GM10248 (cell line): ENCODE results near the gene DAND5.
A peak's percentile ranks its signal among the peaks of the same experiment; 100 is the strongest.

Experiments
- CTCF ChIA-PET: fragments of 300-600 bp; sonication (Branson Sonifier 250); formaldehyde crosslinking; extraction: SDS; loops from one replicate; lab custom pipeline; 2021; ENCODE audit warnings: antibody characterized with exemption; lab: Yijun Ruan, JAX
- POLR2A ChIA-PET: fragments of 350-650 bp; sonication (Branson Sonifier 250); formaldehyde crosslinking; extraction: SDS; loops from one replicate; lab custom pipeline; 2020; ENCODE audit warnings: antibody characterized with exemption; lab: Yijun Ruan, JAX
- DNase-seq: peaks from one replicate; pipeline ENCODE4 v3.0.0; 2012; ENCODE audit errors: extremely low spot score
- TF ChIP-seq, protein P1 (sequence below): IDR thresholded peaks from 2 replicates; pipeline ENCODE4 v1.5.1; 2012; ENCODE audit warnings: mild to moderate bottlenecking, low read depth; ENCODE audit errors: extremely low read depth, missing control alignments, control extremely low read depth

DAND5 gene

DNA sequence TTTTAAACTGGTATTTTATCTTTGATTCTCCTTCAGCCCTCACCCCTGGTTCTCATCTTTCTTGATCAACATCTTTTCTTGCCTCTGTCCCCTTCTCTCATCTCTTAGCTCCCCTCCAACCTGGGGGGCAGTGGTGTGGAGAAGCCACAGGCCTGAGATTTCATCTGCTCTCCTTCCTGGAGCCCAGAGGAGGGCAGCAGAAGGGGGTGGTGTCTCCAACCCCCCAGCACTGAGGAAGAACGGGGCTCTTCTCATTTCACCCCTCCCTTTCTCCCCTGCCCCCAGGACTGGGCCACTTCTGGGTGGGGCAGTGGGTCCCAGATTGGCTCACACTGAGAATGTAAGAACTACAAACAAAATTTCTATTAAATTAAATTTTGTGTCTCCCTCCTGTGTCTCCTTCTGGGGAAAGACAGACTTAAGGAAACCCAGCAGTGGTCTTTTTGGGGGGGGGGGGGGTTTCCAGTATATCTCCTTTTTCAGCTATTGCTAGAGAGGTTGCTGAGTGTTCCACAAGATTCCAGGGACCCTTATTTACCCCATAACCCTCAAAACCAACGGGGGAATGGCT is 25.2 kb upstream of the DAND5 start:
- POLR2A ChIA-PET: interaction anchor here (0.6 to 0.7 kb wide), 3 partner anchors 10 to 165 kb away, joined by 4 to 5 read pairs (median 5); no protein-coding TSS in a partner anchor
- CTCF ChIA-PET: interaction anchor here (0.8 kb wide), 1 partner anchor 53 kb away, joined by 3 read pairs; the partner anchor contains the start of gene GCDH

DNA sequence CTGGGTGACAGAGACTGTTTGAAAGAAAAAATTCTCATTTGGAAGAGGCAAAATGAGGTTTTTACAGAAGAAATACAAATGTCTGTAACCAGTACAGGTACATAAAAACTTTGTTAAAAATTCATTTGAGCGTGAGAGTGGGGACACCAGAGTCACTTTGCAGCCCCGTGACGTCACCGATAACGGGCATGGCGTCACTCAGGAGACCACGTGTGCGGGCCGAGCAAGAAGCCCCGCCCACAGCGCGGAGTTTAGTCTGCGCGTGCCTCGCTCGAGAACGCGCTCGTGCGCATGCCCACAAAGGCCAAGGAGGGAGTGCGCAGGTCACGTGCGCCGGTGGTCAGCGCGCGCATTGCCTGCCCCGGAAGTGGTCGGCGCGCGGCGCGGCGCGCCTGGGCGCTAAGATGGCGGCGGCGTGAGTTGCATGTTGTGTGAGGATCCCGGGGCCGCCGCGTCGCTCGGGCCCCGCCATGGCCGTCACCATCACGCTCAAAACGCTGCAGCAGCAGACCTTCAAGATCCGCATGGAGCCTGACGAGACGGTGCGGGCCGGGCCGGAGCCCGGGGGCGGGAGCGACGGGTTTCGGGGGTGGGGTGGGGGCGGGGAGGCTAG is 23.8 kb upstream of the DAND5 start, which contains the start of gene RAD23A:
RAD23A (plus strand) TSS at position 384 of the 613 bp plus-strand sequence; CDS start at position 471, 87 bp downstream.
- peak; percentile 95 for DNase-seq
- TF ChIP-seq, protein P1, sequence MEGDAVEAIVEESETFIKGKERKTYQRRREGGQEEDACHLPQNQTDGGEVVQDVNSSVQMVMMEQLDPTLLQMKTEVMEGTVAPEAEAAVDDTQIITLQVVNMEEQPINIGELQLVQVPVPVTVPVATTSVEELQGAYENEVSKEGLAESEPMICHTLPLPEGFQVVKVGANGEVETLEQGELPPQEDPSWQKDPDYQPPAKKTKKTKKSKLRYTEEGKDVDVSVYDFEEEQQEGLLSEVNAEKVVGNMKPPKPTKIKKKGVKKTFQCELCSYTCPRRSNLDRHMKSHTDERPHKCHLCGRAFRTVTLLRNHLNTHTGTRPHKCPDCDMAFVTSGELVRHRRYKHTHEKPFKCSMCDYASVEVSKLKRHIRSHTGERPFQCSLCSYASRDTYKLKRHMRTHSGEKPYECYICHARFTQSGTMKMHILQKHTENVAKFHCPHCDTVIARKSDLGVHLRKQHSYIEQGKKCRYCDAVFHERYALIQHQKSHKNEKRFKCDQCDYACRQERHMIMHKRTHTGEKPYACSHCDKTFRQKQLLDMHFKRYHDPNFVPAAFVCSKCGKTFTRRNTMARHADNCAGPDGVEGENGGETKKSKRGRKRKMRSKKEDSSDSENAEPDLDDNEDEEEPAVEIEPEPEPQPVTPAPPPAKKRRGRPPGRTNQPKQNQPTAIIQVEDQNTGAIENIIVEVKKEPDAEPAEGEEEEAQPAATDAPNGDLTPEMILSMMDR: no peak
- ChIA-PET POLR2A (interaction anchor here (0.9 kb wide), 1 partner anchor 11 kb away, joined by 7 read pairs; the partner anchor contains the start of gene GADD45GIP1), CTCF (interaction anchor here (1.4 kb wide), 1 partner anchor 20 kb away, joined by 5 read pairs; no protein-coding TSS in a partner anchor)

More for the DNA sequence above, 25.2 kb upstream of the DAND5 start:
- TF ChIP-seq, protein P1: no peak
- DNase-seq: no peak

DNA sequence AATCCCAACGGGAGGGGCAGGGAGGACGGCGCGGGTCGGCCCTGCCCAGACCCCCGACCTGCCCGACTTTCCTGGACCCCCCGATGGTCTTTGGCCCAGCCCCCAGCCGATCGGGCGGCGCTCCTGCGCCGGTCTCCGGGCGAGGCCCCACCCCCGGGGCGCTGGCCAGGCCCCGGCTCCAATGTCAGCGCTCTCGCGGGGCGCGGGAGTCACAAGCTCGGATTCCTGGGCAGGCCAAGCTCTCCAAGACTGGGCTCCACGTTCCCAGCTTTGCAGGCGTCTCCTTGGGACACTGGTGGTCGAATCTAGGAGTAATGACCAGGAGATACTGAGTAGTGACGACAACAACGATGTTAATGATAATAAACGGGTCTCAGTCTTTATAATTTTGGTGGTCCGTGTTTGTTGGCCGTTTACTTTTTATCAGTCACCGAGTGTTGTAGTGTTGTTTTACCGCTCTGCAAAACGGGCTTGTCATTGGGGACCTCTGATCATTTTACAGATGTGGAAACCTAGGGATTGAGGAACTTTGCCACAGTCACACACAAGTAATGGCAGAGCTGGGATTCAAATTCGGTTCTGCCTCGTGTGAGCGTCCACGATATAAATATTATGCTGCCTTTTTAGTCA is 23.2 kb upstream of the DAND5 start:
- POLR2A ChIA-PET: interaction anchor here (0.6 to 0.9 kb wide), 2 partner anchors 10 to 25 kb away, joined by 4 to 7 read pairs; partner anchors contain the start of gene GADD45GIP1
- DNase-seq: peak; percentile 67
- TF ChIP-seq, protein P1: no peak
- CTCF ChIA-PET: interaction anchor here (1.4 kb wide), 1 partner anchor 19 kb away, joined by 5 read pairs; no protein-coding TSS in a partner anchor

DNA sequence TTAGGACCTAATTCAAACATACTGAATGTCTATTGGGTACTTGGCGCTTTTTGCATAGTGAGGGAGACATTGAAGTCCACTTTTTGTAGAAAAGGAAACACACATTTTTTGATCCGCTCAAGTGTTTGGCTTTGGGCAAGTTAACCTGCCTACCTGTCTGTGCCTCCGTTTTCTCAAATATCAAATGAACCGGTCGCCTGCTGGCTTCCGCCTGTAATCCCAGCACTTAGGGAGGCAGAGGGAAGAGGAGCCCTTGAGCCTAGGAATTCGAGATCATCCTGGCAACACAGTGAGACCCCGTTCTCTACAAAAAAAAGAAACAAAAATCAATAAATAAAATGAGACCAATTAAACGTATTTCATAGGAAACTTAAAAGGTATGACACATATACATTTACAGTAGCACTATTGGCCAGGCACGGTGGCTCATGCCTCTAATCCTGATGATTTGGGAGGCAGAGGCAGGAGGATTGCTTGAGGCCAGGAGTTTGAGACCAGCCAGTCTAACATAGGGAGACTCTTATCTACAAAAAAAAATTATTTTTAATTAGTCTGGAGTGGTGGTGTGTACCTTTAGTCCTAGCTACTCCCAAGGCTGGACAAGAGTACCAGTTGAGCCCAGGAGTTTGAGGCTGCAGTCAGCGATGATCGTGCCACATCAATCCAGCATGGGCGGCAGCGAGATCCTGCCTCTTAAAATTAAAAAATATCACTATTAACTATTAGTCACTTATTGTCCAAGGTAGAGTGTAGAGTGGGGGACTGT is 22.5 kb upstream of the DAND5 start:
- DNase-seq: no peak
- TF ChIP-seq, protein P1: no peak
- ChIA-PET CTCF (interaction anchor here (1.4 to 1.8 kb wide), 2 partner anchors 19 kb away, joined by 5 to 13 read pairs; no protein-coding TSS in a partner anchor), POLR2A (interaction anchor here (0.6 to 0.9 kb wide), 3 partner anchors 9 to 1626 kb away, joined by 4 to 7 read pairs (median 4); partner anchors contain the start of gene GADD45GIP1)

DNA sequence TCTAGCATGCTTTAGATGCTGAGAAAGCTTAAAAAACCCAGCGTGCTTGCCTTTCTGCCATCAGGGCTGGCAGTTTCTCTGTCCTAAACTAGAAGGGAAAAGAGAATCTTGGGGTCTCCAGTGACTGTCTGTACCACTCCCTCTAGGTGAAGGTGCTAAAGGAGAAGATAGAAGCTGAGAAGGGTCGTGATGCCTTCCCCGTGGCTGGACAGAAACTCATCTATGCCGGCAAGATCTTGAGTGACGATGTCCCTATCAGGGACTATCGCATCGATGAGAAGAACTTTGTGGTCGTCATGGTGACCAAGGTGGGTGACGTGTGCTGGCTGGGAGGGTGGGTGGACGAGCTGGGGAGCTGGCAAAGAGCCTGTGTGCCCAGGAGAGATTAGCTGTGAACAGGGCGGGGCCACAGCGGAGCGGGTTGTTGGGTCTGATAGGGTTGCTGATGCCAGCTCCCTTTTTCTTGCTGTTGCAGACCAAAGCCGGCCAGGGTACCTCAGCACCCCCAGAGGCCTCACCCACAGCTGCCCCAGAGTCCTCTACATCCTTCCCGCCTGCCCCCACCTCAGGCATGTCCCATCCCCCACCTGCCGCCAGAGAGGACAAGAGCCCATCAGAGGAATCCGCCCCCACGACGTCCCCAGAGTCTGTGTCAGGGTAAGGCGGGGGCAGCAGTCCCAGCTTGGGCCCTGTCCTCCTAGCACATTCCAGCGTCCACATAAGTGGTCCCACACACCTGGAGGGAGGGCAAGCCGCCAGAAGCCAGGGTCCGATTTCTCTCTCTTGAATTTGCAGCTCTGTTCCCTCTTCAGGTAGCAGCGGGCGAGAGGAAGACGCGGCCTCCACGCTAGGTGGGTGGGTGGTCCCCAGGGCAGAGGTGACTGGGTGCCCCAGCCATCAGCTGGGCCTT is 21.4 kb upstream of the DAND5 start:
- ChIA-PET POLR2A (interaction anchor here (0.6 to 1.2 kb wide), 2 partner anchors 9 to 1625 kb away, joined by 4 to 5 read pairs; partner anchors contain the start of gene CALR), CTCF (interaction anchor here (1.8 kb wide), 1 partner anchor 18 kb away, joined by 13 read pairs; no protein-coding TSS in a partner anchor)
- TF ChIP-seq, protein P1: no peak
- DNase-seq: no peak
